Subcutaneous abdominal adipose tissue (tissue), 5 donors: ENCODE measurements around the gene BICDL1.
"Not testable (repeated sequence)": the region's sequence is repeated elsewhere in the genome, so short reads cannot be mapped to it uniquely, and the experiment has no call there.

ENCODE experiments used
- H3K27ac ChIP-seq: one replicate; pipeline ENCODE4 v1.7.0; 2013; ENCODE audit warnings: low read depth, mild to moderate bottlenecking, inconsistent platforms, low read length, moderate library complexity
- H3K27me3 ChIP-seq, 5 donors: one replicate each; pipeline ENCODE4 v1.7.0; 2013; ENCODE audit warnings: low read length in 5 of 5, inconsistent platforms in 1 of 5; ENCODE audit not compliant: control insufficient read depth in 5 of 5, insufficient read depth in 4 of 5
- H3K36me3 ChIP-seq, 5 donors: one replicate each; pipeline ENCODE4 v1.7.0; 2013; ENCODE audit warnings: low read length in 5 of 5; ENCODE audit not compliant: control insufficient read depth in 5 of 5, insufficient read depth in 5 of 5
- H3K4me1 ChIP-seq, 5 donors: one replicate each; pipeline ENCODE4 v1.7.0; 2013; ENCODE audit warnings: low read length in 5 of 5, mild to moderate bottlenecking in 3 of 5, moderate library complexity in 1 of 5; ENCODE audit not compliant: control insufficient read depth in 5 of 5, insufficient read depth in 5 of 5
- H3K4me3 ChIP-seq, 5 donors: one replicate each; pipeline ENCODE4 v1.7.0; 2013; ENCODE audit warnings: low read length in 5 of 5, low read depth in 1 of 5
- H3K9ac ChIP-seq, 5 donors: one replicate each; pipeline ENCODE4 v1.7.0; 2013; ENCODE audit warnings: low read length in 5 of 5, mild to moderate bottlenecking in 4 of 5, moderate library complexity in 3 of 5
- H3K9me3 ChIP-seq, 5 donors: one replicate each; pipeline ENCODE4 v1.7.0; 2013; ENCODE audit warnings: low read length in 5 of 5; ENCODE audit not compliant: control insufficient read depth in 5 of 5
- donor health status: healthy.
- donor health status: healthy.
- donor health status: healthy.
- donor health status: healthy.
- donor health status: healthy.

The BICDL1 gene

GRCh38 chr12:119964929-119965328, 24.1 kb upstream of the BICDL1 start:
- H3K9ac ChIP-seq: no peak overlapping the region
- no peaks in the 10 kb centered on the region for H3K36me3 ChIP-seq
- no peaks in the 10 kb centered on the region for H3K4me1 ChIP-seq
- H3K9me3 ChIP-seq: no peaks in the 10 kb centered on the region
- no peaks in the 10 kb centered on the region for H3K27me3 ChIP-seq
- H3K27ac ChIP-seq: no peak overlapping the region
- H3K4me3 ChIP-seq: no peak overlapping the region

DNA sequence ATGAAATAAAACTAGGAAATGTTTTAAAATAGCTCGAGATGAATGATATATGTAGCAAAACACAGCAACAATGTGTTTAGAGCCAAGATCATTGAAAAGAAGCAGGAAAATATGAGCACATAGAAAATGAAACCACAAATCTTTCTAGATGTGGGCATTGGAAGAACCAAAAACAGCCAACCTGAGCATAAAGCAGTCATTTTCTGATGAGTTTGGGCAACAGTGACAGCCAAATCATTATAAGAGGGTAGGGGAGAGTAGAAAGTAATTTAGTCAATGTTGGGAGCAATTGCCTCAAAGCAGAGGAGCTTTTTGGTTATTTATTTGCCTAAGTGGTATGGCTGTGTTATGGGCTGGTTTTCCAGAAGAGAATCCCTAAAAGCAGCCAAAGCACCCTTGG, 8.8 kb upstream of the BICDL1 start:
- Histone ChIP-seq H3K36me3 (no peaks in the 10 kb centered on the region), H3K9me3 (no peaks in the 10 kb centered on the region), H3K27me3 (peaks cover 0 to 10% (median 7%) of the 10 kb centered on the region in 5 donors), H3K4me3 (no peak overlapping the region), H3K4me1 (no peaks in the 10 kb centered on the region), H3K27ac (no peak overlapping the region), H3K9ac (no peak overlapping the region)

GRCh38 chr12:119980702-119981101, 8.3 kb upstream of the BICDL1 start:
- H3K36me3 ChIP-seq, H3K4me1 ChIP-seq, H3K4me3 ChIP-seq, H3K9me3 ChIP-seq, H3K9ac ChIP-seq, H3K27ac ChIP-seq, H3K27me3 ChIP-seq: not testable (repeated sequence)

DNA sequence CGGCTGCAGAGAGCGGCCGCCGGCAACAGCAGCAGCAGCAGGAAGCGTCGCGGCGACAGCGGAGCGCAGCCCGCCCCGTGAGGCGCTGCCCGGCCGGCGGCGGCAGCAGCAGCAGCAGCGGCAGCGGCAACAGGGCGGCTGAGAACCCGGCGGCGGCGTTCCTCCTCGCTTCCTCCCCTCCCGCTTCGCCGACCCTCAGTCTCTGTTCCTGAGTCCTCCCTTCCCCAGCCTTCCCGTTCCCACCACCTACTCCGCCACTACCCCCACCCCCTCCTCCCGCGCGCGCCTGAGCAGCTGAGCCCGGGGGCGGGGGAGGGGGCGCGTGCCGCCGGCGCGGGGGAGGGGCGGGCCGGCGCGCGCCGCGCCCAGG, 310 bp downstream of the BICDL1 start:
- H3K9ac ChIP-seq: no peak overlapping the region

DNA sequence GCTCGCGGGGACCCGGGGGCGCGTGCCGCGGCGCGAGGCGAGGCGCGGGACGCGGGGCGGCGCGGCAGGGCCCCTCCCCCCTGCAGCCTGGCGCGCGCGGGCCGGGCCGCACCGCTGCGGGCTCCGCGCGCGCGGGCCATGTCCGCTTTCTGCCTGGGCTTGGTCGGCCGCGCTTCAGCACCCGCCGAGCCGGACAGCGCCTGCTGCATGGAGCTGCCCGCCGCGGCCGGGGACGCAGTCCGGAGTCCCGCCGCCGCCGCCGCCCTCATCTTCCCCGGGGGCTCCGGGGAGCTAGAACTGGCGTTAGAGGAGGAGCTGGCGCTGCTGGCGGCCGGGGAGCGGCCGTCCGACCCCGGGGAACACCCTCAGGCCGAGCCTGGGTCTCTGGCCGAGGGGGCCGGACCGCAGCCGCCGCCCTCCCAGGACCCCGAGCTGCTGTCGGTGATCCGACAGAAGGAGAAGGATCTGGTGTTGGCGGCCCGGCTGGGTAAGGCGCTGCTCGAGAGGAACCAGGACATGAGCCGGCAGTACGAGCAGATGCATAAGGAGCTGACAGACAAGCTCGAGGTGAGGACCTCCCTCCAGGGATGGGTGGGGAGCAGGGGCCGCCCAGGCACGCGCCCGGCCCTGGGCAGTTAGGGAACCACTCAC, 820 bp downstream of the BICDL1 start:
- Histone ChIP-seq H3K4me1 (peaks cover 0 to 17% (median 12%) of the 10 kb centered on the region in 5 donors), H3K27me3 (peaks cover 0 to 16% (median 9%) of the 10 kb centered on the region in 5 donors), H3K36me3 (no peaks in the 10 kb centered on the region), H3K9ac (no peak overlapping the region), H3K4me3 (peak overlapping the region in 1 of 5 donors; percentile 44), H3K27ac (no peak overlapping the region), H3K9me3 (no peaks in the 10 kb centered on the region)

More for the DNA sequence above, 310 bp downstream of the BICDL1 start:
- Histone ChIP-seq H3K36me3 (no peaks in the 10 kb centered on the region), H3K4me1 (peaks cover 0 to 17% (median 12%) of the 10 kb centered on the region in 5 donors), H3K9me3 (no peaks in the 10 kb centered on the region), H3K27ac (no peak overlapping the region), H3K27me3 (peaks cover 0 to 16% (median 9%) of the 10 kb centered on the region in 5 donors), H3K4me3 (peak overlapping the region in 4 of 5 donors; percentile 53 to 71 (median 62))

- peaks cover 0 to 16% (median 9%) of the 10 kb centered on the region in 5 donors for H3K27me3 ChIP-seq
Observed at GRCh38 chr12:119990382-119990874, 1.4 kb downstream of the BICDL1 start.

GRCh38 chr12:119992129-119992705, 3.2 kb downstream of the BICDL1 start:
- Histone ChIP-seq H3K27me3 (peaks cover 0 to 15% (median 9%) of the 10 kb centered on the region in 5 donors), H3K36me3 (no peaks in the 10 kb centered on the region), H3K4me3 (no peak overlapping the region)

More at GRCh38 chr12:119990382-119990874, 1.4 kb downstream of the BICDL1 start:
- Histone ChIP-seq H3K4me1 (peaks cover 0 to 17% (median 12%) of the 10 kb centered on the region in 5 donors), H3K27ac (no peak overlapping the region), H3K9ac (no peak overlapping the region), H3K9me3 (no peaks in the 10 kb centered on the region), H3K36me3 (no peaks in the 10 kb centered on the region), H3K4me3 (no peak overlapping the region)

GRCh38 chr12:119994892-119995658, 6.0 kb downstream of the BICDL1 start:
- Histone ChIP-seq H3K9me3 (no peaks in the 10 kb centered on the region), H3K27me3 (peaks cover 0 to 15% (median 9%) of the 10 kb centered on the region in 5 donors), H3K27ac (no peak overlapping the region)

More at GRCh38 chr12:119992129-119992705, 3.2 kb downstream of the BICDL1 start:
- no peak overlapping the region for H3K27ac ChIP-seq
- no peak overlapping the region for H3K9ac ChIP-seq
- peaks cover 0 to 17% (median 12%) of the 10 kb centered on the region in 5 donors for H3K4me1 ChIP-seq
- no peaks in the 10 kb centered on the region for H3K9me3 ChIP-seq

DNA sequence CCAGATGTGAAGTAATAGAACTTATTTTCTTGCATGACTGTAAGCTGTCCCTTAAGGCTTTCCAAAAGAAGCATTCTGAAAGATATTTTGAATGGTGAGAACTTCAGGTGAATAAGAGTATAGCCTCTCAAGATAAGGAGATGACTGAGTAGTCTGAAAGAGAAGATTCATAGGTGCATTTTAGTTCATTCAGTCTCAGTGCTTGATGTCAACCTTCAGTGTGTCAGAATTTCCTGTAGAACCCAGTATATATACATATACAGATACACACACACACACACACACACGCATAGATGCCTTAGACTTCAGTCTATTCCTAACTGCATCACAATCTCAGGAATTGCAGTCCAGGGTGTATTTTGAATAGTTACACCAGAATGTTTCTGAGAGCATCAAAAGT, 7.4 kb downstream of the BICDL1 start:
- Histone ChIP-seq H3K9me3 (no peaks in the 10 kb centered on the region), H3K27ac (no peak overlapping the region), H3K4me1 (no peaks in the 10 kb centered on the region), H3K9ac (no peak overlapping the region), H3K4me3 (no peak overlapping the region), H3K27me3 (peaks cover 0 to 9% (median 3%) of the 10 kb centered on the region in 5 donors), H3K36me3 (no peaks in the 10 kb centered on the region)

More at GRCh38 chr12:119994892-119995658, 6.0 kb downstream of the BICDL1 start:
- Histone ChIP-seq H3K4me3 (no peak overlapping the region), H3K36me3 (no peaks in the 10 kb centered on the region), H3K4me1 (peaks cover 0 to 3% (median 2%) of the 10 kb centered on the region in 5 donors), H3K9ac (no peak overlapping the region)
